Endothelial cell of umbilical vein (primary cell): ENCODE measurements around the gene RRH.

ENCODE experiments used
- EZH2 ChIP-seq: IDR thresholded peaks from 2 replicates; pipeline ENCODE4 v1.6.1; 2012; ENCODE audit warnings: borderline replicate concordance, low read depth, mild to moderate bottlenecking, moderate library complexity, low read length, inconsistent platforms; ENCODE audit not compliant: severe bottlenecking
- FOS ChIP-seq: IDR thresholded peaks from 2 replicates; pipeline ENCODE4 v1.6.1; 2011; ENCODE audit warnings: mild to moderate bottlenecking, low read length, moderate library complexity, borderline replicate concordance; ENCODE audit not compliant: insufficient read depth
- GATA2 ChIP-seq: IDR thresholded peaks from 2 replicates; pipeline ENCODE4 v1.7.0; 2011; ENCODE audit warnings: low read depth, mild to moderate bottlenecking, moderate library complexity, mixed read lengths, low read length; ENCODE audit not compliant: insufficient read length, insufficient read depth
- JUN ChIP-seq: IDR thresholded peaks from 2 replicates; pipeline ENCODE4 v1.6.1; 2011; ENCODE audit warnings: borderline replicate concordance, low read depth; ENCODE audit not compliant: insufficient read length, insufficient read depth
- MYC ChIP-seq: IDR thresholded peaks from one replicate; pipeline ENCODE4 v1.6.1; 2011; ENCODE audit warnings: mild to moderate bottlenecking, low read depth, low read length
- POLR2A ChIP-seq: IDR thresholded peaks from 2 replicates; pipeline ENCODE4 v1.6.1; 2012; ENCODE audit warnings: low read depth, mild to moderate bottlenecking, control low read depth, low read length
- POLR2AphosphoS5 ChIP-seq: IDR thresholded peaks from 2 replicates; pipeline ENCODE4 v1.6.1; 2012; ENCODE audit warnings: low read depth, mild to moderate bottlenecking, control low read depth, low read length, moderate library complexity; ENCODE audit not compliant: insufficient read depth
- TF ChIP-seq, protein P1 (sequence below), 2 donors: IDR thresholded peaks; 1 replicate in 1 of 2; 2 replicates in 1 of 2; pipeline ENCODE4 v1.5.1; 2011; ENCODE audit warnings: low read length in 2 of 2, mild to moderate bottlenecking in 2 of 2, moderate library complexity in 2 of 2, control low read depth in 1 of 2, inconsistent platforms in 1 of 2, low read depth in 1 of 2; ENCODE audit not compliant: insufficient read depth in 1 of 2; ENCODE audit errors: extremely low read depth in 1 of 2
- TF ChIP-seq, protein P2 (sequence below): IDR thresholded peaks from 2 replicates; pipeline ENCODE4 v1.6.1; 2011; ENCODE audit not compliant: insufficient read depth, insufficient read length

DNA sequence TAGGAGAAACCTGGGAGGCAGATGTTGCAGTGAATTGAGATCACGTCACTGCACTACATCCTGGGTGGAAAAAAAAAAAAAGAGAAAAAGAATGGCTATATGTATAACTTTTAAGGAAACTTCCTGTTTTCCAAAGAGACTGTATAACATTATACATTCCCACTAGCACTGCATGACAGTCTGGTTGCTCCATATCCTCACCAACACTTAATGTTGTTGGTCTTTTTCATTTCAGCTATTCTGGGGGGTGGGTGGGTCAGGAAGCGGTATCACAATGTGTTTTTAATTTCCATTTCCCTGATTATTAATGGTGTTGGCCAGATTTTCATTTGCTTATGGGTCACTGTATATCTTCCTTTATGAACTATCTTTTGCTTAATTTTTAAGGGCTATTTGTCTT is 33.5 kb downstream of the RRH start:
- no peak for TF ChIP-seq POLR2AphosphoS5
- TF ChIP-seq, protein P1, sequence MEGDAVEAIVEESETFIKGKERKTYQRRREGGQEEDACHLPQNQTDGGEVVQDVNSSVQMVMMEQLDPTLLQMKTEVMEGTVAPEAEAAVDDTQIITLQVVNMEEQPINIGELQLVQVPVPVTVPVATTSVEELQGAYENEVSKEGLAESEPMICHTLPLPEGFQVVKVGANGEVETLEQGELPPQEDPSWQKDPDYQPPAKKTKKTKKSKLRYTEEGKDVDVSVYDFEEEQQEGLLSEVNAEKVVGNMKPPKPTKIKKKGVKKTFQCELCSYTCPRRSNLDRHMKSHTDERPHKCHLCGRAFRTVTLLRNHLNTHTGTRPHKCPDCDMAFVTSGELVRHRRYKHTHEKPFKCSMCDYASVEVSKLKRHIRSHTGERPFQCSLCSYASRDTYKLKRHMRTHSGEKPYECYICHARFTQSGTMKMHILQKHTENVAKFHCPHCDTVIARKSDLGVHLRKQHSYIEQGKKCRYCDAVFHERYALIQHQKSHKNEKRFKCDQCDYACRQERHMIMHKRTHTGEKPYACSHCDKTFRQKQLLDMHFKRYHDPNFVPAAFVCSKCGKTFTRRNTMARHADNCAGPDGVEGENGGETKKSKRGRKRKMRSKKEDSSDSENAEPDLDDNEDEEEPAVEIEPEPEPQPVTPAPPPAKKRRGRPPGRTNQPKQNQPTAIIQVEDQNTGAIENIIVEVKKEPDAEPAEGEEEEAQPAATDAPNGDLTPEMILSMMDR (IDR thresholded peaks at IDR 0.05; ENCODE audit: extremely low read depth in 1 of 2, insufficient read depth in 1 of 2, low read depth in 1 of 2, low read length in 2 of 2) = no peak
- TF ChIP-seq POLR2A = no peak
- TF ChIP-seq EZH2 = no peak
- TF ChIP-seq MYC = no peak
- no peak for TF ChIP-seq JUN
- no peak for TF ChIP-seq FOS
- TF ChIP-seq, protein P2, sequence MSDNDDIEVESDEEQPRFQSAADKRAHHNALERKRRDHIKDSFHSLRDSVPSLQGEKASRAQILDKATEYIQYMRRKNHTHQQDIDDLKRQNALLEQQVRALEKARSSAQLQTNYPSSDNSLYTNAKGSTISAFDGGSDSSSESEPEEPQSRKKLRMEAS = no peak
- no peak for TF ChIP-seq GATA2
